HG02623 (cell line): ENCODE data around the gene RPS6KA4.

Source experiments
- ATAC-seq: cut with Tn5 transposase; IDR thresholded peaks from one replicate; pipeline ENCODE4 v1.9.1; 2021; ENCODE audit warnings: moderate library complexity; ENCODE audit not compliant: unreplicated experiment

The RPS6KA4 gene

DNA sequence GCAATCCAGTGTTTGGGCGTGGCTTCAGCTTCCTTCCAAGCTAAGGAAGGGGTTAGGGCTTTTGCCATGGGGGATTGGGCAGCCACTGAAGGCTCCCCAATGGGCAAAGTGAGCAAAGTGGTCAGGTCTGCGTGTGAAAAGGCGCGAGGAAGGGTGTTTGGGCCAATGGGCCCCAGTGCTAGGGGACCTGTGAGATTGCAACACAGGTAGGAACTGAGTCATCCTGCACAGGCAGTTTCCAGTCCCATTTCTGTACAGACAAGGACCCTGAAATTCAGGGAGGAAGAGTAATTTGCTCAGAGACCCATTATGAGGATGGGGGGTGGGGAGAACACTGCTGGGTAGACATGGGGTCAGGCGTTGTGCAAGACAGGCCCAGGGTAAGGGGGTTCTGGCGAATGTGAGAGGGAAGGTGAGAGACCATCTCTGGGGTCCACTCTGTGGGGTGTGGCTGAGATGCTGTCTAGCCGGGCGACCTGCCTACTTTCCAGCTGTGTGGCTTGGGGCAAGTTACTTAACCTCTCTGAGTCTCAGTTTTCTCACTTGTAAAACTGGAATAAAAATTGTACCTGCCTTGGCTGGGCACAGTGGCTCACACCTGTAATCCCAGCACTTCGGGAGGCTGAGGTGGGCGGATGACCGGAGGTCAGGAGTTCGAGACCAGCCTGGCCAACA is 11.6 kb upstream of the RPS6KA4 start:
- ATAC-seq, result no peak

DNA sequence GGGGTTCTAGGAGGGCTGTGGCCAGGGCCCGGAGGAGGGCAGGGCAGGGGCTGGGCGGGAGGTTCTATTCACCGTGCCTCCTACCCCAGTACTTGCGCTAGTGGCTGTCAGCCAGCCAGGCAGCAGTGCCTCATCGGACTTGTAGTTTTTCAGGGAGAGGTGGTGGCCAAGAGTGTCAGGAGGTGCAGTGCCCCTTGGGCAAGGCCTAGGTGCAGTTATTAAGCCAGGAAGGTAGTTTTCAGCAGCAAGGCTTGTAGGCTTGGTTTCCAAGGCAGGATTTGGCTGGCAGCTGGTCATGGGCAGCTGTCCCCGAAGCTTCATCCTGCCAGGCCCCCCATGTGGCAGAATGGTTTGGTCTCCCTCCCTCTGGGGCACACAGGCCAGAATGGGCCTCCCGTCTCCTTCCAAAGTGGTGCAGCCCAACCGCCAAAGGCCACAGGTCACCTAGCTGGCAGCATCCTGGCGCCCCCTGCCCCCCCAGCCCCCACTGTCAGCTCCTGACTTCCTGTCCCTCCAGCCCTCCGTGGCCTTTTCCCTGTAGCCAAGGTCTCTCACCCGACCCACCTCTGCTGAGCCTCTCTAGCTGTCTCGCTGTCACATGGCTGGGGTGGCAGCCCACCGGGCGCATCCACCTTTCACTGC is 10.5 kb upstream of the RPS6KA4 start:
- ATAC-seq, result no peak

DNA sequence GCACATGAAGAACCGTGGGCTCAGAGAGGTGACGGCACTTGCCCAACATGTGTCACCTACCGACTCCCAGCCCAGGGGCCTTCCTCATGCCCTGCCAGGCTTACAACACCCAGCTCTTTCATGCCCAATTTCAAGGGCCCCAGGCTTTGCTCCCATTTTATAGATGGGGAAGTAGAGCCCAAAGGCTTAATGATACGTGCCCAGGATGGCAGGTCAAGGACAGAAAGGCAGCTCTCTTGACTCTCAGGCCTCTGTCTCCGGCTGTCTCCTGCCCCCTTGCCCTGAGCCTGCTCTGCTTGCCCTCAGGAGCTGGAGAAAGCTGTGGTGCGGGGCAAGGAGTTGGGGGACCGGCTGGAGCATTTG is 10.0 kb upstream of the RPS6KA4 start:
- ATAC-seq, result no peak

DNA sequence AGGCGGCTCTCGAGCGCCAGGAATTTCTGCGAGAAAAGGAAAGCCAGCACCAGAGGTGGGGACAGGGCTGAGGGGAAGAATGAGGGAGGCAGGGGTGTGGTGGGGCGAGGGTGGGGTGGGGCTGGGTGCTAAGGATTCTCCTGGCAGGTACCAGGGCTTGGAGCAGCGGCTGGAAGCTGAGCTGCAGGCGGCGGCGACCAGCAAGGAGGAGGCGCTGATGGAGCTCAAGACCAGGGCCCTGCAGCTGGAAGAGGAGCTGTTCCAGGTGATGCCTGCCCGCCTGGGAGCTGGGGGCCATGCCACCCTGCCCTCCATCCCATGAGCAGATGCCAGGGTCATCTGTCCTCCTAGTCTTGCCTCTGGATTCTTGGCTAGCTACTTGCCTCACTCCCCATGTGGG is 9.6 kb upstream of the RPS6KA4 start:
- no peak for ATAC-seq

DNA sequence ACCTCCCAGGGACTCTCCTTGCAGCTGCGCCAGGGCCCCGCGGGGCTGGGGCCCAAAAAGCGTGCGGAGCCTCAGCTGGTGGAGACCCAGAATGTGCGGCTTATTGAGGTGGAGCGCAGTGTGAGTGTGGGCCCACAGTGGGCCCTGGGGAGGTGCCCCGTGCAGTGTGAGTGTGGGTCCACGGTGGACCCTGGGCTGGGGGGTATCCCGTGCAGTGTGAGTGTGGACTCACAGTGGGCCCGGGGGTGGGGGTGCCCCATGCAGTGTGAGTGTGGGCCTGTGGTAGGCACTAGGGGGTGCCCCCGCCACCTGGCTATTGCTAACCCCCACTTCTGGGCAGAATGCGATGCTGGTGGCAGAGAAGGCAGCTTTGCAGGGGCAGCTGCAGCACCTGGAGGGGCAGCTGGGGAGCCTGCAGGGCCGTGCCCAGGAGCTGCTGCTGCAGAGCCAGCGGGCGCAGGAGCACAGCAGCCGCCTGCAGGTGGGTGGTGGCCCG is 7.8 kb upstream of the RPS6KA4 start:
- no peak for ATAC-seq

DNA sequence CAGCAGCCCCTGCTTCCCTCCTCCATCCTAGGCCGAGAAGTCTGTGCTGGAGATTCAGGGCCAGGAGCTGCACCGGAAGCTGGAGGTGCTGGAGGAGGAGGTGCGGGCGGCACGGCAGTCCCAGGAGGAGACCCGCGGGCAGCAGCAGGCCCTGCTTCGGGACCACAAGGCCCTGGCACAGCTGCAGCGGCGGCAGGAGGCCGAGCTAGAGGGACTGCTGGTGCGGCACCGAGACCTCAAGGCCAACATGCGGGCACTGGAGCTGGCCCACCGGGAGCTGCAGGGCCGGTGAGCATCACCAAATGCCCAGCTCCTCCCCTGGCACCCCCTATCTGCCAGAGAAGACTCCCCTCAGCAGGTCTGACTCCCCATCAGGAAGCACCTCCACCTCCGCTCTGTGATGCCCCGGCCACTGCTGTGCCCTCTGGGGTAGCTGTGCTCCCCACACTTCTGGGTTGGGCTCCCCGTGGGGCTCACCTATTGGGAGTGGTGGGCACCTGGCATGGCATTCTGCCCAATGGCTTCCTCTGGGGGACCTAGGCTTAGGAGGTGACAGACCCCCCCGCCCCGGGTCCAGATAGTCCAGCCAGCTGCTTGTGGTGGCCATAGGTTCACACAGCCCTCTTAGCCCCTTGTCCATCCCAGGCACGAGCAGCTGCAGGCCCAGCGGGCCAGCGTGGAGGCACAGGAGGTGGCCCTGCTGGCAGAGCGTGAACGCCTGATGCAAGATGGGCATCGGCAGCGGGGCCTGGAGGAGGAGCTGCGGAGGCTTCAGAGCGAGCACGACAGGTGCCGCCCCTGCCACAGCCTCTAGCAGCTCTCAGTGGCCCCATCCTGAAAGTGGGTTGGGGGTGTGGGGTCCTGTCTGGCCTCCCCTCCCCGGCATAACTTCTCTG is 6.6 kb upstream of the RPS6KA4 start:
- ATAC-seq, result no peak

DNA sequence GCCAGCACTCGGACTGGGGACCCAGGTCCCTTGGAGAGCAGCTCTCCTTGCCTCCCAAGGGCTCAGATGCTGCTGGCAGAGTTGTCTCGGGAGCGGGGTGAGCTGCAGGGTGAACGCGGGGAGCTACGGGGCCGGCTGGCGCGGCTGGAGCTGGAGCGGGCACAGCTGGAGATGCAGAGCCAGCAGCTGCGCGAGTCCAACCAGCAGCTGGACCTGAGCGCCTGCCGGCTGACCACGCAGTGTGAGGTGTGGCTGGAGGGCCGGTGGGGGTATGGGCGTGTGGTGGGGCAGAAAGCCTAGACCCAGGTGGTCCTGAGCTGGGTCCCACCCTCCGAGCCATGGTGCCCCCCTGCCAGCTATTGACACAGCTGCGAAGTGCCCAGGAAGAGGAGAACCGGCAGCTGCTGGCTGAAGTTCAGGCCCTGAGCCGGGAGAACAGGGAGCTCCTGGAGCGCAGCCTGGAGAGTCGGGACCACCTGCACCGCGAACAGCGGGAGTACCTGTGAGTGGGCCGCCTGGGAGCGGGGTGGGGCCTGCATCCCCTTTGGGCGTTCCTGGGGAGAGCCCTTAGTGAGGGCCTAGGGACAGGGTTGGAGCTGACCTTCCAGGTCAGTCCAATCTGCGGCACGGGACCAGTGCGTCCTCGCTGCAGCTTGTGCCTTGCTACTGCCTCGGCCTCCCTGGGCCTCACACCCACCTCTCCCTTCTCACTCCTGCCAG is 5.8 kb upstream of the RPS6KA4 start:
- ATAC-seq, result no peak

DNA sequence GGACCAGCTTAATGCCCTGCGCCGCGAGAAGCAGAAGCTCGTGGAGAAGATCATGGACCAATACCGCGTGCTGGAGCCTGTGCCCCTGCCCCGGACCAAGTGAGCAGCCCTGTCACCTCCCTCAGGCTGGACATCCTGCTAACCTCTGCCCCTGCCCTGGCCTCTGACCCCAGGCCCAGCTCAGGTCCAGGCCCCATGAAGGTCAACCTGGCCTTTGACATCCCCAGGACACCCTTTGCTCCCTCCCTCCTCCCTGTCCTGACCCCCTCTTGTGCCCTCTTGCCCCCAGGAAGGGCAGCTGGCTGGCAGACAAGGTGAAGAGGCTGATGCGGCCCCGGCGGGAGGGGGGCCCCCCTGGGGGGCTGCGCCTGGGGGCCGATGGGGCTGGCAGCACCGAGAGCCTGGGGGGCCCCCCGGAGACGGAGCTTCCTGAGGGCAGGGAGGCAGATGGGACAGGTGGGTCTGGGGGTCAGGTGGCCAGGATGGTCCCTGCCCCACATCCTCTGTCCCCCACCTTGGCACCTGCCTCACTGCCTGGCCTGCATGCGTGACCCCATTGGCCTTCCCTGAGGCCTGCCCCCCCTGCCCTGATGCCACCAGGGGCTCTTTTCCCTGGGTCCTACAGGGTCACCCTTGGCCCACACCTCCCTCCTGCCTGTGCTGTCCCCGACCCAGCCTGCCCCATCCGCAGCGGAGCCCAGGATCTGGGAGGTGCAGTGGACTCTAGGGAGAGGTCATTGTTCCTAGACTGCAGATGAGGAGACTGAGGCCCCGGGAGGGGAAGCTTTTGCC is 5.1 kb upstream of the RPS6KA4 start:
- ATAC-seq, result no peak

DNA sequence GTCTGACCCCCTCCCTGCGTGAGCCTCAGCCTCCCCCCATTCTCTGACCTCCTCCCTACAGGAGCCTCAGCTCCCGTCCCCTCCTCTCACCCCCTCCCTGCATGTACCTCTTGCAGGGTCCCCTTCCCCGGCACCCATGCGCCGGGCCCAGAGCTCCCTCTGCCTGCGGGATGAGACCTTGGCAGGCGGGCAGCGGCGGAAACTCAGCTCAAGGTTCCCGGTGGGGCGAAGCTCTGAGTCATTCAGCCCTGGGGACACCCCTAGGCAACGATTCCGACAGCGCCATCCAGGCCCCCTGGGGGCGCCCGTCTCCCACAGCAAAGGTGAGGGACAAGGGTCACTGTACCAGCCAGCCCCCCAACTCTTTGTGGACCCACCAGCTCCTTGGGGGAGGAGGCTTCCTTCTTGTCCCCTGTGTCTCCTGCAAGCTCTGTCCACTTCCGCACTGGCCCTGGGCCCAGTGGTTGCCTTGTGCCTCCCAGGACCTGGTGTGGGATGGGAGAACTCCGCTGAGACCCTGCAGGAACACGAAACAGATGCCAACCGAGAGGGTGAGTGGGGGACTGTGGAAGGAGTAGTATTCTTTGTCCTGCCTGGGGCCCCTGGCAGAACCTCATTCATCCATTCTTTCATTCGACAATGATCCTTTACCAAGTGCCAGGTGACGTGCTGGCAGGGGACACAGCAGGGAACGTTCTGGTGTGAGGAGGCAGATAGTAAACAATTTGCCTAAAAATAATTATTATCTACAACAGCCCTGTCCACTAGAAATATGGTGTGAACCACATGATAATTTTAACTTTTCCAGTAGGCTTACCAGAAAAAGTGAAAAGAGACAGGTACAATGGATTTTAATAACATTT is 3.7 kb upstream of the RPS6KA4 start:
- ATAC-seq, result no peak

DNA sequence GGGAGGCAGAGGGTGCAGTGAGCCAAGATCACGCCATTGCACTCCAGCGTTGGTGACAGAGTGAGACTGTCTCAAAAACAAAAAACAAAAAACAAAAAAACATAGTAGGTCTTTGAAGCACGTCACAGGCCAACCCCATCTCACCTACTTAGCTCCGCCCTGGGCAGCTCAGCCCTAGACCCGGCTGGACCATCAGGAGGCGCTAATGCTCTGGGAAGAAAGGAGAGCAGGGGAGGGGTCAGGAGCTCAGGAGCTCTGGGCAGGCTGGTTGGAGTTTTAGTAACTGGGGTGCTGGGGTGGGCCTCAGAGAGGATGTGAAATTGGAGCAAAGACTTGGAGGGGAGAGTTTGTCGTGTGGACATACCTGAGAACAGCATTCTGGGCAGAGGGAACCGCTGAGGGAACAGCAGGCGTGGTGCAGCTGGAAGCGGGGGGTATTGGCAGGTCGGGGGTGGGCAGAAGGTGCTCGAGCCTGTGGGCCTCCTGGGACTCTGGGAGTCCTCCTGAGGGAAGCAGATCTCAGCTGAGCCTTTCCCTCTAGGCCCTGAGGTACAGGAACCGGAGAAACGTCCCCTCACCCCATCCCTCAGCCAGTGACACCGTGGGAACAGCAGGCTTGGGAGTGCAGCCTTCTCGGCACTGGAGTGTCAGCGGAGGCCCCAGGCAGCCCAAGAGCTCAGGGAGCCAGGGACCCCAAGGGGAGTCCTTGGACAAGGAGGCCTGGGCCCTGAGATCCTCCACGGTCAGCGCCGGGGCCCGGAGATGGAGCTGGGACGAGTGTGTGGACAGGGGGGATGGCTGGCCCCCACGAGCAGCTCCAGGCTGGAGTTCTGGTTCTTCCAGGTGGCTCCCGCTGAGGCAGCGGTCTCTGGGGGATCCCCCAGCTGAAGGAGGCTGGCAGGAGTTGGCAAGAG is 2.2 kb upstream of the RPS6KA4 start:
- ATAC-seq, result no peak

DNA sequence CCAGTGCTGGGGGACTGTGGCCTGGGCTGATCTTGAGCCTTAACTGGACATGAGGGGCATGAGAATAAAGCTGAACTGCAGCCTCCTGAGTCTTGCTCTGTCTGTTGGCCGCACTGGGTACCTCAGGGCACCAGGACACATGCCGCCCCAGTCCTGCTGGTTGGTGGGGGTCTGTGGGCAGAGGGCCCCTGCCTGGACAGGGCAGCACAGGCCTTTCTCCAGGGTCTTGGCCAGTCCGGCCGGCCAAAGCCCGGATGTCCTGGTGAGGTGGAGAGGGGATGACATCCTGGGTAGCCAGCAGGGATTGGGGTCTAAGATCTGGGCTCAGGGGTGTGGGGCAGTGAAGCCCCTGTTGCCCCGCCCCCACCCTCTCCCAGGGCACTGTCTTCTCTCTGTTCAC is 1.5 kb upstream of the RPS6KA4 start:
- ATAC-seq, result no peak

DNA sequence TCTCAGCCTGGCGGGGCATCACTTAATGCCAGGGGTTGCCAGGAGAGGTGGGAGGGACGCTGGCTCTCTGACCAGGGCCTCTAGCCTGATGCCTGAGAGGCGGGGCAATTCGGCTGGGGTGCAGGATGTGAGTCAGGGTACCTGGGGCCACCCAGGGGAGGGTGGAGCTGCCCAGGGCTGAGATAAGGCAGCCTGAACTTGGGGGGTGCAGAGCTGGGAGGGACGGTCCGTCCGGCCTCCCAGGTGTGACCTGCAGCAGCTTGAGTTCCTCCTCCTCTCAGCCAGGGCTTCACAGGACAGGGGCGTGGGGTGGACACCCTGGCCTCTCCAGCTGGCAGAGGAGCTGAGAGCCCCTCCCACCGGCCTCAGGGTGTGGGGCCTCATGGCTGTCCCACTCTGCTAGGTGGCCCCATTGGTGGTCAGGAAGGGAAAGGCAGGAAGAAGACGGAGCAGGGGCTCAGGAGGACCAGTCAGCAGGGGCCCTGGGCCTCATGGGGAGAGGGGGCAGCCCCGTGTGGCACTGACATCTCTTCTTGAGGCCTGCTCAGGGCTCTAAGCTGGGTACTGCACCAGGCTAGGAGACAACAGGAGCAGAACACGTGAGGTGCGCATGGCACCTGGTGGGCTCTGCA is 942 bp upstream of the RPS6KA4 start:
- no peak for ATAC-seq

DNA sequence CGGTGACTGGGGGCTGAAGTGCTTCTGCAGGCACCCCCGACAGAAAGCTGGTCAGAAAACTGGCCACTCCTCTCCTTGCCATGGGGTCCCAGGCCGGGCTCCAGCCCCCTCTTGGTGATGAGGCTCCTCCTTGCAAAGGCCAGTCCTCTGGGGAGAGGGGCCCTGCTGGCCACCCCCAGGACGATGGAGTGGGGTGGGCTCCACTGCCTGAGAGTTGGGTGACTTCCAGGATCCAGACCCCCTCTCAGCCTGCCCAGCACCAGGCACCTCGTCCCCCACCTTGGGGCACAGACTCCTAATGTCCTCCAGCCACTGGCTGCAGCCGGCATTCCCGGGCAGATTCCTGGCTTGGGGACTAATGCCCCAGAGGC is 441 bp upstream of the RPS6KA4 start:
- no peak for ATAC-seq

DNA sequence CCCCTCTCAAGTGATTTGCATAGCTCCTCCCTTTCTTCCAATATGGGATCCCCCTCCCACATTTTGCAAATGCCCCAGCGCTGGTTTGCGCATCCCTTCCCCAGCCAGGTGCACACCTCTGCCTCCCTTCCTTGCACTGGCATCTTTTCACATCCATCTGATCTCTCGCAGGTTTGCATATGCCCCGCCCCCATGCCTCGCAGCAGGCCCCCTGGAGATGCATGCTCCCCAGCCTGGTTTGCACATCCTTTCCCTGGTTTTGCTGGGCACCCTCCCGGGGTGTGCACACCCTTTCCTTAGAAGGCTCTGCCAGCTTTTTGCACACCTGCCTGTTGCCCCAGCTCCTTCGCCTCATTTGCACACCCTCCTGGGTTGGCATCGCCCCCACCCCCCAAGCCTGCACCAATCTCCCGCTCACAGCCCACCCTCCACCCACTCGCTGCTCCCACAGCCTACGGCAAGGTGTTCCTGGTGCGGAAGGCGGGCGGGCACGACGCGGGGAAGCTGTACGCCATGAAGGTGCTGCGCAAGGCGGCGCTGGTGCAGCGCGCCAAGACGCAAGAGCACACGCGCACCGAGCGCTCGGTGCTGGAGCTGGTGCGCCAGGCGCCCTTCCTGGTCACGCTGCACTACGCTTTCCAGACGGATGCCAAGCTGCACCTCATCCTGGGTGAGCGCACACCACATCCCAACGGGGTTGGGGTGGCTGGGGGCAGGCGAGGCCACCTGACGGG is 917 bp downstream of the RPS6KA4 start:
- ATAC-seq, result no peak

DNA sequence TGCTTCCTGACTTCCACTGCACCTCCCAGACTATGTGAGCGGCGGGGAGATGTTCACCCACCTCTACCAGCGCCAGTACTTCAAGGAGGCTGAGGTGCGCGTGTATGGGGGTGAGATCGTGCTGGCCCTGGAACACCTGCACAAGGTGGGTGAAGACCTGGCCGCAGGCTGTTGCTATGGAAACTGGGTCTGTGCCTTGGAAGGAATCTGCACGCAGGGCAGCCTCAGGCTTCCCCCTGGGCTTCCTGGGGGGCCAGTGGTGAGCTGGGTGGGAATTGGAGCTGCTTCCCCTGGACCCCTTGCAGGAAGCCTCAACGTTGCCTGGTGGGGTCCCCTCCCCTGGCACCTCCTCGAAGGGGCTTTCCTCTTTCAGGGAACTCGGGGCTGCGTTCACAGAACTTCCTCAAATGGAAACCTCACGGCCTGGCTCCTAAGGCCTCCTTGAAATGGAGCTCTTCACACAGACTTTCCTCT is 1.5 kb downstream of the RPS6KA4 start:
- no peak for ATAC-seq

DNA sequence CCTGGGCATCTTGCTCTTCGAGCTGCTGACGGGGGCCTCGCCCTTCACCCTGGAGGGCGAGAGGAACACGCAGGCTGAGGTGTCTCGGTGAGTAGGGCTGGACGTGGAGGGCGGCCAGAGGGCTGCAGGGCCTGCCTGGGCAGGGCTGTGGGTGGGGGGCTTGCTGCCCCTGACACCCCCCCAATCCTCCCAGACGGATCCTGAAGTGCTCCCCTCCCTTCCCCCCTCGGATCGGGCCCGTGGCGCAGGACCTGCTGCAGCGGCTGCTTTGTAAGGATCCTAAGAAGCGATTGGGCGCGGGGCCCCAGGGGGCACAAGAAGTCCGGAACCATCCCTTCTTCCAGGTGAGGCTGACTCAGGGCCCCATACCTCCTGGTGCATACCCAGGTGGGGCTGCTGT is 2.7 kb downstream of the RPS6KA4 start:
- no peak for ATAC-seq

DNA sequence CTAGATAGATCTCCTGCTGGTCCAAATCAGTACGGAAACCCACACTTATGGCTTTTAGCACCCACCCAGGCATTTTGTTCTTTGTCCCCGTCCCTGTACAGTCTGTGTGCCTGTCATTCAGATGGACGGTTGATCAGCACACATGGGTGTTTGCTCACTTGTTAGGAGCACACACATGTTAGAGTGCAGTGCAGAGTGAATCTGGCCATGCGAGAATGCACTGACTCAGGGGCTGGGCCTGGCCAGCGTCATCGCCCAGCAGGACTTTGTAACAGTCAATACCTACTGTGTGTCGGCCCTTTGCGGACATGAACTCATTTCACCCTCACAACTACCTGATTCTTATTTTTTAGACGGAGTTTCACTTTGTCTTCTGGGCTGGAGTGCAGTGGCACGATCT is 3.4 kb downstream of the RPS6KA4 start:
- ATAC-seq, result no peak
